ENCODE measurements around the gene TDRD1.

TDRD1 gene

DNA sequence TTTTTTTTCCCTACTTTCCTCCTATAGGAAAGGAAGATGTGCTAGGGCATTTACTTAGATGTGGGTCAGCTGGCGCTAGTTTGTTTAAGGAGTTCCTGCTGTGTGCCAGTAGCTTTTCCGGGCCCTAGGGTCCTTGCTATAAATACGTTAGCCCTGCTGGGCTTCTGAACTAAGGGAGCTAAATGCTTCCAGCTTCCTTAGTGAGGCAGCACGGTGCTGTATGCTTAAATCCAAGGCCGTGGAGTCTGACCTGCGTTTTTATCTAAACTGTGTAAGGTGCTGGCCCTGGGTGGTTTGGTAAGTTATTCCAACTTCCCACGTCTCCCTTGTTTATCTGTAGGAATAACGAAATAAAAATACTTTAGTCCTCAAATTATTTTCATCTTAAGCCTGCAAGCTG is 594 bp downstream of the TDRD1 start:
- DNase-seq, result no peak

DNA sequence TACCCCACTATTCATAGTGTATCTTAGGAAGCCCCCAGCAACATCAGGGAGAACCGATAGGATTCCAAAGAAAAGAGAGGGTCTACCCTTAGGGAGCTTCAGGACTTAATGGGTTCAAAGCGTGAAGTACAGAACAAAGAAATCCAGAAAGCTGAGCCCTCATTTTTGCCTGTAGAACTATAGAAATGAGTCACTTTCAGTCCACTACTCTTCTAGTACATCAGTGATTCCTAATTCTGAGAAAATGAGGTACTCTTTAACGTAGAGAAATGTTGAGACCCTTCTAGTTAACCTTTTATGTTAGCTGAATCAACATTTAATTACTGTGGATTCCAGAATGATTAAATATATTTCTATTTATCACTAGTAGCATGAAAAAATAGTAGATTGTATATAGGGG is 1.8 kb downstream of the TDRD1 start:
- DNase-seq, result no peak

DNA sequence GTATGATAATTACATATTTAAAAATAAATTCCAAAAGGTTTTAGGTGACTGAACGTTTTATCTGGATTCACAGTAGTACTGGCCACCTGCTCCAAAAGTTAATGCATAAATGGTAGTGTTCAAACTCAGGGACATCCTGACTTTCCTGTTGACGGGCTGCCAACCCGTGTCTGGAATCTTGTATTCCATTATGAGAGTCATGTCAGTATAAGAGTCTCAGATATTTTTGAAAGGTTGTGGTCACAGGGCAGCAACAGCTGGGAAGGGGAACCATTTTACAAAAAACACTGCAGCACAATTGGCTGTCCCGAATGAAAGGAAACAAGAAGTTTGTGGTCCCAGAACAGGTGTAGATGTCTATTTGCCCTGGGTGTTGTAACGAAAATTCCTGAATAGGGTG is 2.8 kb downstream of the TDRD1 start:
- no peak for DNase-seq

DNA sequence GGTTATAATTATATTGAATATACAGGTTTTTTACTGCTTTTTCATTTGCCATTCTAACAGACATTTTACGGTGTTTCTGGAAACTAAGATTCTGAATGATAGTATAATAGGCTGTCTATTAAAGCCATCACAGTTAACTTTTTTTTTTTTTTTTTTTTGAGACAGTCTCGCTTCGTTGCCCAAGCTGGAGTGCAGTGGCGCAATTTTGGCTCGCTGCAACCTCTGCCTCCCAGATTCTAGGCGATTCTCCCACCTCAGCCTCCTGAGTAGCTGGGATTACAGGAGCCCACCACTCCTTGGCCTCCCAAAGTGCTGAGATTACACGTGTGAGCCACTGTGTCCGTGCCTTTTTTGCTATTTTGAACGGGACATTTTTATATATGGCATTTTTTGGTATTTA is 4.4 kb downstream of the TDRD1 start:
- DNase-seq, result no peak

DNA sequence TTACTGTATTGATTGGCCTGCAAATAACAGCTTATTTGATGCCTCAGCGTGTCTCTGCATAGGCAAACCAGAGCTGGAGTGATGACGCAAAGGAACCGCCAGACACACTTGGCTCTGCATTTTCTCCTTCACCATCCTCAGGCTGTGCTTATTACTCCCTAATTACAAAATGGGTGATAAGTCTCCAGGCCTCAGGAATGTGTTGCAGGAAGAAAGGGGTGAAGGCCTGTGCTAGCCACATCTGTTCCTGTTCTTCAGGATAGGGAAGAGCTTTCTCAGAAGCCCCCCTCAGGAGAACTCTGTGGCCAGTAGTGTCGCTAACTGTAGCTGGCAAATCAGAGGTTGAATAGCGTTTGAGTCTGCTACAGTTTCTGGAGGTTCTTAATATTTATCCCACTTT is 5.1 kb downstream of the TDRD1 start:
- DNase-seq, result no peak

DNA sequence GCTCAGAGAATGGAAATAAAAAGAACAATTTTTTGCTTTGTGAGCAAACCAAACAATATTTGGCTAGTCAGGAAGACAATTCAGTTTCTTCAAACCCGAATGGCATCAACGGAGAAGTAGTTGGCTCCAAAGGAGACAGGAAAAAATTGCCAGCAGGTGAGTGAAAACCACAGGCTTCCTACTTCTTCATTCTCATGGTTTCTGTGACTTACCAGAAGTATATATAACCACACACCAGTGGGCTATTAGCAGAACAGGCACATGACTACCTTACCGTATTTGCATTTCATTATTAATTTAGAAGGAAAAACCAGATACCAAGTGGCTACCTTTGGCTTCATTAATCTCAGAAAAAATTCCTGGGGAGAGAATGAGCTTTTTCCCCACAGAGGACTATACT is 8.8 kb downstream of the TDRD1 start:
- no peak for DNase-seq

DNA sequence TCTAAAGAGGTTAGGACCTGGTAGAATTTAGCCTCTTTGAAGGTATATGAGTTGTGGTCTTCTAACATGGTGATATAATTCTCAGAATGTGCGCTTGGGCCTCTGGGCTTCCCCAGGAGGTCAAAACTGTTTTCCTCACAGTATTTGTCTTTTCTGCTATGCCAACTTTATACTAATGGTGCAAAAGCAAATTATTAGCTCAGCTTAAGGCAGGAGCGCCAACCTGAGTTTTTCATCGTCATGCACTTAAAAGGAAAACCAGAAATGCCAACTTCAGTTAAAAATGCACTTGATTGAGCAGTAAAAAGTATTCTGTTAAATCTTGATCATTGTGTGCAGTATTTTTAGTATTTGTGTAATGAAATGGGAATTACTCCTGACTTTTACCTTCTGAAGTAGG is 9.7 kb downstream of the TDRD1 start:
- no peak for DNase-seq

DNA sequence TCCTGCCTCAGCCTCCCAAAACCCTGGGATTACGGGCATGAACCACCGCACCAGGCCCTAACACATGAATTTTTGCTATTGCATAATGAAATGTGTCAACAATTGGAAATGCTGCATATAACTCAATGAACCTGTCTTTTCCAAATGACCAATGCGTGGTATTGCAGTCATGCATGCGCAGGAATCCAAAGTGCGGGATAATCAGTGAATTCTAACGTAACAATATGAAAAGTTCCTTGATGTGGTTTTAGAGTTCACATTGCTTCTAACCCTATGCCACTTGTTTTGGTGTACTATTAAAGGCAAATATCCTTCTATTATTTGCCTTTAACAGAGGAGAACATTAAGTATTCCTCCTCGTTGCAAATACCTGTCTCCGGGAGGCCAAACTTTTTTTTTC is 10.5 kb downstream of the TDRD1 start:
- no peak for DNase-seq

DNA sequence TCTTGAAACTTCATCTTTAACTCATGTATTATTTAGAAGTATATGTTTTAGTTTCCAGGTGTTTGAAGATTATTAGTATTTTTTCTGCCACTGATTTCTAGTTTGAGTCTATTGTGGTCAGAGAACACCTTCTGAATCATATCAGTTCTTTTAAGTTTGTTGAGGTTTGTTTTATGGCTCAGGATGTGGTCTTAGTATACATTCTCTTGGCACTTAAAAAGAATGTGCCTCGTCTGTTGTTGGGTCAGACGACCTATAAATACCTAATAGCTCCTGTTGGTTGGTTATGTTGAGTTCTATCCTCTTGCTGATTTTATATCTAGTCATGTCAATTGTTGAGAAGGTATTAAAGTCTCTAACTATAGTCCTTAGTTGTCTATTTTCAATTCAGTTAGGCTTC is 15.9 kb downstream of the TDRD1 start:
- no peak for DNase-seq

DNA sequence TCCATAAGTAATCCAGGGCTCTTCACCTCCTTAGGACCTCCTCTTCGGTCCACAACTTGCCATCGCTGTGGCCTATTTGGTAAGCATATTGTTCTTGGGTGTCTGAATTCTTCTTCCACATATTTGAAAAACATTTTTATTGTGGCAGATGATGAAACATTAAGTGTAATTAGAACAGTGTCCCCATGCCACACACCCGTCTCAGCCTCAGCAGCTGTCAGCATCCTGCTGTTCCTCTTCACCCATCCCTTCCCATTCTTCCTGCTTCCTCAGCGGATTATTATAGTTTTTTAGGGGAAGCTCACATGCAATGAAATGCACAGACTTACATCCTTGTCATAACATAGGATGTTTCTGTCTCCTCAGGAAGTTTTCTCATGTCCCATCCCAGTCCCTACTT is 20.1 kb downstream of the TDRD1 start:
- no peak for DNase-seq

DNA sequence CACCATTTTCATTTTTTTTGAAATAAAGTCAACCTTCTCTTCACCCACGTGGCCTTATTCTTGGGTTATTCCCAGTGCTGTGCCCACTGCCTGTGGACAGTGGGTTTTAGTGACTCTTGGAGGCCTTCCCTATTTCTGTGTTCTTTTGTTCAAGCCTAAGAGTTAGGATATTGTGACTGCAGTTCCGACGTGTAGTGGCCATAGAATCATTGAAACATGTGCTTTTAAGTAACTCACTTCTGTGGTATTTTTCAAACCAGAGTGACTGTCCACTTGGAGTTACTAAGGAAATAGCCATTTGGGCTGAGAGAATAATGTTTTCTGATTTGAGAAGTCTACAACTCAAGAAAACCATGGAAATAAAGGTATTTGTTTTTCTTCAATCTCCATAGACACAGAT is 23.7 kb downstream of the TDRD1 start:
- no peak for DNase-seq

DNA sequence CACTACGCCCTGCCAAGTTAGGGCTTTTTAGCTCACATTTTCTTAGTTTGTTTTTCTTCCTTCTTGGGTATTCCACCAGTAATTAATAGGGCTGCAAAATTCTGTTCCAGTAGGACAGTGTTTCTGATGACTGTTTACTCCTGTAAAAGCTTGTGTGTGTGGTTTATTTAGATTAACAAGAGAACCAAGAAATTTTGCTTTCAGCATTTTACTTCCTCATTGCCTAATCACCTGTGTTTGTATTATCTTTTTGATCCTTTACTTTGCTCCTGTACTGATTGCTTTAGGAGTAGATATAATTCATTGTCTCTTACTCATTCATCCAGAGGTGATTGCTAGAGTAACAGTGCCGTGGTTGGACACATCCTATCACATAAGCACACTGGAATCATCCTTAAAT is 27.7 kb downstream of the TDRD1 start:
- no peak for DNase-seq

DNA sequence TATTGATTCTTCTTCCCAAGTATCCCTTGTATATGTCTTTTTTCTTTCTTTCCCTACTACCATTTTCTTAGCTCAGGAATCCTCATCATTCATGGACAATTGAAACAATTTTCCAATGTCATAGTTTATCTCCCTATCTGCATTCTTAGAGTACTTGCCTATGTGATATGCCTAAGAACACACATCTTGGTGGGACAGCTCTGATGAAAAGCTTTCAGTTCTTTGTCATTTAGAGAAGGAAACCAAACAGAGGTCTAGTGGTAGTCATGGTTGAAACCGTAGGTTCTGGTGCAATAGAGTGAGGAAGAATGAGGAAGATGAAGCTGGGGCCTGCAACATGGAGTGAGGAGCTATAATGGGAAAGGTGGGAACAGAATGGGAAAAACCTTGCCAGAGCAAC is 28.2 kb downstream of the TDRD1 start:
- no peak for DNase-seq

DNA sequence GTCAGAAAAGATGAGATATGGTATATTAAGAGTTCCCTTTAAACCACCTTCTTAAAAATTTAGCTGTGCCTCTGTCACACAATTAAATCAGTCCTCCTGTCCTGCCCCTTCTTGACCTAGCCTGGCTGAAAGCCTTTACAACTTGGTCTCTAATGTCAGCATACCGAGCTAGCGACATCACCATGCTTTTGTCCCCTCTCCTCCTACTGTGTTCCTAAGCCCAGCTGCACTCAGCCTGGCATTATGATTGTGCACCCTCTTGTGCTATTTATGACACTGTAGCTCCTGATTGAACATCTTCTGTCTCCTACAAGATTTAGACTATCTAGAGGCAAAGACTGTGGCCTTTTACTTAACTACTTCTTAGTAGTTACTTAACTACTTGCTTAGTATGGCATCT is 29.2 kb downstream of the TDRD1 start:
- DNase-seq, result no peak

DNA sequence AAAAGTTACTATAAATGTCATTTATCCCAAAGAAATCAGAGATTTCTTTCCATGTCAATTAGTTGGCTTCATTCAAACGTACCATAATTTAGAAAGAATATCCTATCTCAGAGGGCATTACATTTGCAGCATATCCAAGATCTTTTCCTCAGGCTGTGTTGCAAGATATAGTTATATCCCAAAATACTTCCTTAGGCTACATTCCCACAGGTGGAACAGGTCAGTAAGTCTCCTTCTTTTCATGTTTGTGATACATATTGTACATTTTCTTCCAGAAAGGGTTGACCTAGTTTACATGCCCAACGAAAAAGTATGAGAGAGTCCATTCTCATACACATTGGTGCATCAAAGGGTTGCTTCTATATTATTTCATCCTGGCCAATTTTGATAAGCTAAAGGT is 33.0 kb downstream of the TDRD1 start:
- no peak for DNase-seq

DNA sequence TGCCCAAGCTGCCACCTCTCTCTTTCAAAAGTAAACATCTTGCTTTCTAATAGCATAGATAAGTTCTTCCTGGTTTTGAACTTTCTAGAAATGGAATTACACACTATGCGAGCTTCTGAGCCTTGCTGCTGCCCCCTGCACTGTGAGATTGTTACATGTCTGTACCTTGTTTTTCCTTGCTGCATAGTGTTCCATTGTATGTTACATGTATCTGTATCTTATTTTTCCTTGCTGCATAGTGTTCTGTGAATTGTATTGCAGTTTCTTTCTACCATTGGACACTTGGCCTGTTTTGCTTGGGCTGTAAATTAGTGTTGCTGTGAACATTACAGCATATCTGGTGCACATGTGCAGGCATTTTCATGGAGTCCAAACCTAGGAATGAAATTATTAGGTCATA is 35.9 kb downstream of the TDRD1 start:
- no peak for DNase-seq

DNA sequence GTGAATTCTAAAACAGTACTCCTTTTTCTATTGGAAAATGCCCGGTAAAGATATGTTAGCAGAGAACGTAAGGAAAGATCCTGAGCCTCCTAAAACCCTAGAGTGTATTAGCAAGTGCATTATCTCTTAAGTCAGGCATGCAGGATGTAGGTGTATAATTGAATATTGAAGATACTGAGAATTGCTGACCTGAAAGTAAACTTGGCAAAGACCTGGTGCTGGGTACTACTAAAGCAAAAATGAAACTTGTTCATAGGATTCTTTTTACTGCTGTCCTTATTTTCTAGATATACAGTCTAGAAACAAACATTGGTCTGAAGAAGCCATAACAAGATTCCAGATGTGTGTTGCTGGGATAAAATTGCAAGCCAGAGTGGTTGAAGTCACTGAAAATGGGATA is 41.1 kb downstream of the TDRD1 start:
- no peak for DNase-seq

DNA sequence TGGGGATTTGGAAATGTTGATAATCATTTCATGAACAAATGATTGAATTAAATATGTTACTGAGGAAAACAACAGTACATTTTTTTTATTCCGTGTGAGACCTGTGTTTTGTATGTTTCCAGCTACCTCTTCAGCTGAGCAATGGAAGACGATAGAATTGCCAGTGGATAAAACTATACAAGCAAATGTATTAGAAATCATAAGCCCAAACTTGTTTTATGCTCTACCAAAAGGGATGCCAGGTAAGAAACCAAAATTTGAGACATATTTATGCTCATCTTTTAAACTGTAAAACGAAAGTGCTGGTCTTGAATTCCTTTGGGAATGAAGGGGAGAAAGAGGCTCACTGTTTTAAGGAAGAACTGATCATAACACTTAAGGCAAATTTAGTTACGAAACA is 42.1 kb downstream of the TDRD1 start:
- DNase-seq, result no peak

DNA sequence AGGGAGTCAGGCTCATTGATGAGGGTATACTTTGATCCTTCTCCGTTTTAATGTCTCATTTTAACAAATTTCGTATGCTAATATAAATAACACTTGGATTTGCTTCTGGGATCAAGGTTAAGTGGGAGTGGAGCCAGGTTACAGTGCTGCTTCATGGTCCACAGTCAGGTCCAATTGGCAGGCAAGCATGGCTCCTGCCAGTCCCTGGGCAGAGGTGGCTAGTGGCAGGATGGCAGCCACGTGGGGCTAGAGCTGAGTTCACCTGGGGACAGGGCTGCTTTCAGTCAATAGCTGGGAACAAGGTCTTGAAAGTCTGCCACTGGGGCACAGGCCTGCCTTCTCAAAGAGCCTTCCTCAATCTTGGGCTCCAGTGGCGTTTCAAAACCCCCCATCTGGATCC is 43.9 kb downstream of the TDRD1 start:
- no peak for DNase-seq

DNA sequence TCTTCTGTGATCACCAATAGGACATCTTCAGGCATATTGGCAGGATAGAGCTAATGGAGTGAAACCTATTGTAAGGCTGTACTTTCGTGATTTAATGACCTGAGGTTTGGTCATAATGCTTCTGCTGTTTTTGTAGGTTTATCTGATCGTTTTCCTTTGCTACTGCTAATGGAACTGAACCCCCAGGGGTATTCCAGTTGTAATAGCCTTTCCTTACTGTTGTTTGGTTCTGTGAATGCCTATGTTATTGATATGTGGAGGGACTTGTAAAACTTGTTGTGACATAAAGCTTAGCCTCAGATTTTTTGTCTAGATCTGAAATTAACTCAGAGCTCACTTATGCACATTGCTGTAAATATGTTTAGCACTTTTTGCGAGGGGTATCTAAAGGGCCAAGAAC is 49.0 kb downstream of the TDRD1 start:
- DNase-seq, result no peak

DNA sequence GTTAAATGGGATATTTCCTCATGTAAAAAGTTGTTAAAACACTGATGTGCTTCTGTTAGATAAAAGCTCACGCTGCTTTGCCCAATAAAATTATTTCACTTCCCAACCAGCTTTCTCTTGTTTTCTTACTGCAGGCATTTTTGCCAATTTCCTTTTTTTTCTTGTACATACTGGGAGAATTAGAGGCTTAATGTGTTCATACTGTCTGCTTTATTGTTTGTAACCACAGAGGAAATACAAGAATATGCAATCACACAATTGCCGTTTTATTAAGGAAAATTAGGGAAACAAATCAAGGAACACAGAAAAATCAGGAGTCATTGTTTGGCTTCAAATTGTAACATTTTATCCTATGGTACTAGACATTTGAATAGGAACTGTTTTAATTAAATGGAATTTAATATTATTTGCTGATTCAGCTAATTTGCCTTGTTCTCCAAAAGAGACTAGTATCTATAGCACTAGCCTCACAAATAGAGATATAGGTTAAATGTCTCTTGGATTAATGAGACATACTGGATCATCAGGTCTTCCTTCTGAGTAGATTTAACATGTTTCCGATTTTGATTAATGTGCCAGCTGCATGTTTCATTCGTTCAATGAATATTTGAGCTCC is 53.5 kb downstream of the TDRD1 start:
- DNase-seq, result no peak

DNA sequence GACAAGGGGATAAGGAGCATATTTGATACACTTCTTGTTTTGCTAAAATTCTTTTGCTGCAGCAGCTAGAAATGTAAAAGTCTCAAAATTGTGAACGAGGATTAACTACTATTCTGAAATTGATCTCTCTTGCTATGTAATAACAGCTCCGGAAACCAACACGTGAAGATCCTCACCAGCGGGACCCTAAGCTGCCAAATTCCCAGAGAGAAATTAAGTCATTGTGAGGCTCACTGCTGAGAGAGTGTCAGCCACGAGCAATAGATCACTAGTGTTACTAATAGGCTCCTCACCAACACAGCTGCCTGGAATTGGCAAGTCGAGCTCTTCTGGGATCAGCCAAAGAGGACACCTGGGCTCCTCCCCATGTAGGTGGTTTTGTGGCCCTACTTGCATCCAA is 54.3 kb downstream of the TDRD1 start:
- no peak for DNase-seq

DNA sequence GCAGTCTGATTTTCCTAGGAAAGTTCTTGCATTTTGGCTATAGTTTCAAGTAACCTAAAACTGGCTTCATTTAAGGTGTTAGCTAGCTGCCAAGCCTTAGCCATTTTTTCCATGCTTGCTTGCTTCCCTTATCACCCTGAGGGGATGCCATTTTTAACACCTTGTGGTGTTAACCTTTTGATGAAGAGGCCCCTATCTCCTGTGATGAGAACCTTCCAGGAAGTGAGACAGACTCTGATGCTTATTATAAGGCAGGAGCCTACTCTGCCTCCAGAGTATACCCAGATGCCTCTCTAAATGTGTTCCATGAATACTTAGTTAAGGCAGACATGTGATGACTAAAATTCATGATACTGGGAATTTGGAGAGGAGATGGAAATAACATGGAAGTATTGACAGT is 55.0 kb downstream of the TDRD1 start:
- DNase-seq, result no peak

DNA sequence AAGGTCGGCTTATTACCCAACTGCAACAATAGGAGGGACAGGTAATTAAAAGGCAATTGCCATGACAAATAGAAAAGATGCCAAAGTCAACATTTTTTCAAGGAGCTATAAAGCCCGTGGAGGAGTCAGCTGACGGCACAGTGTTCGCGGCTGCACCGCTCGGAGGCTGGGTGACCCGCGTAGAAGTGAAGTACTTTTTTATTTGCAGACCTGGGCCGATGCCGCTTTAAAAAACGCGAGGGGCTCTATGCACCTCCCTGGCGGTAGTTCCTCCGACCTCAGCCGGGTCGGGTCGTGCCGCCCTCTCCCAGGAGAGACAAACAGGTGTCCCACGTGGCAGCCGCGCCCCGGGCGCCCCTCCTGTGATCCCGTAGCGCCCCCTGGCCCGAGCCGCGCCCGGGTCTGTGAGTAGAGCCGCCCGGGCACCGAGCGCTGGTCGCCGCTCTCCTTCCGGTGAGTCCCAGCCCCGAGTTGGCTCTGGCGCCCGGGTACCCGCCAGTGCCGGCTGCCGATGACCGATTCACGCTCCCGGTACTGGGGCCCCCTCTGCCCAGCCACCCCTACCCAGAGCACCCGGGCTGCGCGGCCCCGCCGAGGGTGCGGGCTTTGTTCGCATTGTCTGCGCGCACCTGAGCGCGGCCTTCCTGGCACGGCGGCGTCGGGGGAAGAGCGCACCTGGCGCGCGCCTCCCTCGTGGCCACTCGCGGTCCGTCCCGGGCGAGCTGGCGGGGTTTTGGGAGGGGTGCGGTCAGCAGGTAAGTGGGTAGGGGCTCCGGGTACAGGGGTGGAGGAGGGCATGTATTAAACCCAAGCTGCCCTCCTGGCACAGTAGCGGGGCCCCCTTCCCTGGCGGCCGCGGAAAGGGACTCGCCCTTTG is 60.2 kb downstream of the TDRD1 start, which contains the start of gene VWA2:
Gene VWA2 (plus strand): TSS at position 138 of the 877 bp plus-strand sequence. CDS start 9,460 bp downstream, outside the sequence.
- DNase-seq, result no peak

DNA sequence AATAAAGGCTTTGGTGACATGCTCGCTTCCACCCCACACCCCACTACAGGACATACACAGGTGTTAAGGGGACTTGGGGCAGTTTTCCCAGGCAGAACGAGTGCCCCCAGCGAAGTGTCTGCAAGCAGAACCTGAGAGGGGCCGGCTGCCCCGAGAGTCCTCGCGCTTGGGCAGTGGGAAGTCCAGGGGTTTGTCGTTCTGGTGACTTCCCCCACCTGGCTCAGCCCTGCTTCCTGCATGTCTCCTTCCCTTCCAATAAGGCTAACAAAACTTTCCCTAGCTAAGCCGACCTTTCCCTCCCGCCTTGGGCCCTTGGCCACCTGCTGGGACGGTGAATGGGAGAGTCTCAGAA is 60.8 kb downstream of the TDRD1 start:
- DNase-seq, result no peak

Measured in NCI-H1436 (cell line).